ENCODE measurements around the gene TEPSIN. TPM values are rescaled to one million over a fixed set of nuclear protein-coding genes. Genes with fewer than 3 reads are reported as not detected.

Gene TEPSIN
- total RNA-seq, 4 donors from 2014 or later = 19.5 to 31.6 (median 23.5) TPM

- intact Hi-C loops (cut with DNase I) = loop anchor here (5.0 kb wide), 1 partner anchor 56 kb away; no protein-coding TSS in a partner anchor
- Histone ChIP-seq H3K4me1 (peaks cover 9 to 19% (median 12%) of the 10 kb centered on the region in 4 donors), H3K36me3 (peaks cover 0 to 58% (median 30%) of the 10 kb centered on the region in 4 donors), H3K9me3 (no peaks in the 10 kb centered on the region), H3K27me3 (no peaks in the 10 kb centered on the region), H3K4me3 (no peak overlapping the region), H3K27ac (replicated peaks in 1 of 4) (no peak overlapping the region)
- WGBS = no CpG with 5 or more reads among the region's 21 CpGs
- DNase-seq (ENCODE audit: extremely low spot score) = no peak
- no peak for TF ChIP-seq EP300 (IDR thresholded peaks at IDR 0.05)
- TF ChIP-seq POLR2AphosphoS5 (IDR thresholded peaks at IDR 0.05) = no peak
- TF ChIP-seq POLR2A (IDR thresholded peaks at IDR 0.05; ENCODE audit: low read depth) = no peak
- no peak for TF ChIP-seq CTCF (IDR thresholded peaks at IDR 0.05)
Observed at GRCh38 chr17:81197831-81198490, 40.9 kb downstream of the TEPSIN start.

GRCh38 chr17:81197409-81197795, 41.5 kb downstream of the TEPSIN start:
- Histone ChIP-seq H3K27ac (replicated peaks in 1 of 4) (no peak overlapping the region), H3K36me3 (peaks cover 0 to 59% (median 29%) of the 10 kb centered on the region in 4 donors), H3K4me1 (peaks cover 9 to 19% (median 12%) of the 10 kb centered on the region in 4 donors), H3K9me3 (no peaks in the 10 kb centered on the region), H3K4me3 (no peak overlapping the region), H3K27me3 (no peaks in the 10 kb centered on the region)
- no peak for TF ChIP-seq POLR2AphosphoS5 (IDR thresholded peaks at IDR 0.05)
- TF ChIP-seq EP300 (IDR thresholded peaks at IDR 0.05) = no peak
- no peak for TF ChIP-seq CTCF (IDR thresholded peaks at IDR 0.05)
- TF ChIP-seq POLR2A (IDR thresholded peaks at IDR 0.05; ENCODE audit: low read depth) = no peak
- no peak for DNase-seq (ENCODE audit: extremely low spot score)
- intact Hi-C loops (cut with DNase I) = loop anchor here (5.0 kb wide), 1 partner anchor 55 kb away; no protein-coding TSS in a partner anchor
- 80% methylated on average over 11 of the region's 14 CpGs for WGBS

- intact Hi-C loops (cut with DNase I) = loop anchor here (5.0 kb wide), 1 partner anchor 54 kb away; no protein-coding TSS in a partner anchor
- WGBS = 87% methylated on average over 44 of the region's 45 CpGs
- Histone ChIP-seq H3K27ac (replicated peaks in 1 of 4) (no peak overlapping the region), H3K27me3 (no peaks in the 10 kb centered on the region), H3K4me1 (peaks cover 9 to 19% (median 12%) of the 10 kb centered on the region in 4 donors), H3K4me3 (no peak overlapping the region), H3K9me3 (no peaks in the 10 kb centered on the region), H3K36me3 (peaks cover 0 to 61% (median 34%) of the 10 kb centered on the region in 4 donors)
- DNase-seq (ENCODE audit: extremely low spot score) = no peak
- TF ChIP-seq CTCF (IDR thresholded peaks at IDR 0.05) (no peak), POLR2AphosphoS5 (IDR thresholded peaks at IDR 0.05) (no peak), POLR2A (IDR thresholded peaks at IDR 0.05; ENCODE audit: low read depth) (no peak), EP300 (IDR thresholded peaks at IDR 0.05) (no peak)
Observed at GRCh38 chr17:81196505-81197408, 42.1 kb downstream of the TEPSIN start.

- H3K4me1 ChIP-seq = peaks cover 7 to 19% (median 11%) of the 10 kb centered on the region in 4 donors
- H3K27ac ChIP-seq (replicated peaks in 1 of 4) = no peak overlapping the region
- no peaks in the 10 kb centered on the region for H3K9me3 ChIP-seq
- H3K36me3 ChIP-seq = peaks cover 0 to 69% (median 35%) of the 10 kb centered on the region in 4 donors
- TF ChIP-seq POLR2AphosphoS5 (IDR thresholded peaks at IDR 0.05) = no peak
- no peak for TF ChIP-seq EP300 (IDR thresholded peaks at IDR 0.05)
- no peak for TF ChIP-seq CTCF (IDR thresholded peaks at IDR 0.05)
- no peak for TF ChIP-seq POLR2A (IDR thresholded peaks at IDR 0.05; ENCODE audit: low read depth)
- DNase-seq (ENCODE audit: extremely low spot score) = no peak
- H3K4me3 ChIP-seq = no peak overlapping the region
- intact Hi-C loops (cut with DNase I) = loop anchor here (5.0 kb wide), 1 partner anchor 54 kb away; no protein-coding TSS in a partner anchor
- 88% methylated on average over 11 of the region's 14 CpGs for WGBS
- no peaks in the 10 kb centered on the region for H3K27me3 ChIP-seq
Observed at GRCh38 chr17:81195941-81196495, 42.8 kb downstream of the TEPSIN start.

Data from esophagus muscularis mucosa (tissue), 4 donors.